Cerebellar nuclear complex (tissue), 1 donor: ENCODE data around the gene PQBP1.

Source experiments
- DNase-seq, 2 experiments: peaks; one replicate each; lab custom pipeline; 2025; lab: John Stamatoyannopoulos, UW

PQBP1 gene

GRCh38 chrX:48901069-48901468 is 3.3 kb downstream of the PQBP1 start:
- DNase-seq: no peak

GRCh38 chrX:48902135-48902534 is 4.4 kb downstream of the PQBP1 start:
- DNase-seq: no peak

DNA sequence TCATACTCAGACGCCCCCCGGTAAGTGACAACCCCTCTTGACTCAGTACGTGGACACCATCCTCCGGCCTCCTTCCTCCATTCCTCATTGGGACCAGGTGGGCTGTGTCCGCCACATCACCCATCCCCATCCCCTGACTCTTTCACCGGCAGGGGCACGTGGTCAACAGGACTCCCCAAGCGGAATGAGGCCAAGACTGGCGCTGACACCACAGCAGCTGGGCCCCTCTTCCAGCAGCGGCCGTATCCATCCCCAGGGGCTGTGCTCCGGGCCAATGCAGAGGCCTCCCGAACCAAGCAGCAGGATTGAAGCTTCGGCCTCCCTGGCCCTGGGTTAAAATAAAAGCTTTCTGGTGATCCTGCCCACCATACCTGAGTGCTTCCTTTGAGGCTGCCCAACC is 5.0 kb downstream of the PQBP1 start:
- no peak for DNase-seq

- no peak for DNase-seq
Observed at GRCh38 chrX:48903290-48903689, 5.6 kb downstream of the PQBP1 start.

DNA sequence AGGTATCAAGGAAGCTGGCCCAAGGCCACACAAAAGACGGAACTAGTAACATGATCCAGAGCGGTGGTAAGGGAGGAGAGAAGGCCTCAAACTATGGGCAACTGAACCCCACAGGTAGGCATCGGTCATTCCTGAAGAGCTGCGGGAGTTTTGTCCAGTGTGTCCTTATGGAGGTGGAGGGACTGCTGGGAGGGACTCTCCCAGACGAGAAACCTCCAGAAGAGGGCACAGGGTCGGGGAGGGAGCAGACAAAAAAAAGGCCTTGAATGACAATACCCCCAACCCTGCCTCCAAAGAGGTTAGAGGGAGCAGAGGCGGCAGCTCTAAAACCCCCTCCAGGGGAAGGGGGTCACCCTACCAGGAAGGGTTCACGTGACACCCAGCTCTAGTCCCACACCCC is 6.5 kb downstream of the PQBP1 start:
- no peak for DNase-seq

DNA sequence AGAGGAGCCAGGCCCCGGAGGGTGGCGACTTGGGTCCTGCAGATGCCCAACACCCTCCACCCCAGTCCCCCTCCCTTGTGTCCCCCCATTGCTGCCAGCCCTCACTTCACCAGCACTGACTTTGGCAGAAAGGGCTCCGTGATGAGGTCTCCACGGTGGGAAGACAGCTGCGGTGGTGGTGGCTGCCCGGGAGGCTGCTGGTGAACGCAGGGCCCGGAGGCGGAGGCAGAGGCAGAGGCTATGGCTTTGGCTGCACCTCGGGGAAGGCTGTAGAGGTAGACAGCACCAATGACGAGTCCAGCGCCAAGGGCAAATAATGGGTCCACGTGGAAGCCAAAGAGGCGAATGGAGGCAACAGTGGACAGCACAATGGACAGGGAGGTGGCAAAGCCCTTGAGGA is 6.9 kb downstream of the PQBP1 start:
- DNase-seq: no peak

GRCh38 chrX:48905090-48905790 is 7.5 kb downstream of the PQBP1 start:
- no peak for DNase-seq

GRCh38 chrX:48908600-48908999 is 10.9 kb downstream of the PQBP1 start:
- no peak for DNase-seq

- no peak for DNase-seq
Observed at GRCh38 chrX:48909703-48910294, 12.1 kb downstream of the PQBP1 start.

DNA sequence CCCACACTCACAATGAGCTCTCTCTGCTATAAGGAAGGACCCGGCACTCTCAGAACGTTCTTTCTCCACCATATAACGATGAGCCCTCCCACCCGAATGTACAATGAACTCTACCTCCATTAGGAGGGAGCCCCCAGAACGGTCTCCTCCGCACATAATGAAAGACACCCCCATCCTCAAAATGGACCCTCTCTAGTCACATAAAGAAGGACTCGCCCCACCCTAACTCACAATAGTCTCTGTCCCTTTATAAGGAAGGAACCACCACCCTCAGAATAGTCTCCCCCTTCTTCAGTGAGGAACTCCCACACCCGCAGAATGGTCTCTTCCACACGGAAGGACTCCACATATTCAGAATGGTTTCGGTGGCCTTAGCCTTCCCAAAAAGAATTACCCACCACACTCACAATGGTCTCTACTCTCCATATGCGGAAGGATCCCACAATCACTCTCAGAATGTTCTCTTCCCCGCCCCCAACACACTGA is 13.2 kb downstream of the PQBP1 start:
- no peak for DNase-seq

DNA sequence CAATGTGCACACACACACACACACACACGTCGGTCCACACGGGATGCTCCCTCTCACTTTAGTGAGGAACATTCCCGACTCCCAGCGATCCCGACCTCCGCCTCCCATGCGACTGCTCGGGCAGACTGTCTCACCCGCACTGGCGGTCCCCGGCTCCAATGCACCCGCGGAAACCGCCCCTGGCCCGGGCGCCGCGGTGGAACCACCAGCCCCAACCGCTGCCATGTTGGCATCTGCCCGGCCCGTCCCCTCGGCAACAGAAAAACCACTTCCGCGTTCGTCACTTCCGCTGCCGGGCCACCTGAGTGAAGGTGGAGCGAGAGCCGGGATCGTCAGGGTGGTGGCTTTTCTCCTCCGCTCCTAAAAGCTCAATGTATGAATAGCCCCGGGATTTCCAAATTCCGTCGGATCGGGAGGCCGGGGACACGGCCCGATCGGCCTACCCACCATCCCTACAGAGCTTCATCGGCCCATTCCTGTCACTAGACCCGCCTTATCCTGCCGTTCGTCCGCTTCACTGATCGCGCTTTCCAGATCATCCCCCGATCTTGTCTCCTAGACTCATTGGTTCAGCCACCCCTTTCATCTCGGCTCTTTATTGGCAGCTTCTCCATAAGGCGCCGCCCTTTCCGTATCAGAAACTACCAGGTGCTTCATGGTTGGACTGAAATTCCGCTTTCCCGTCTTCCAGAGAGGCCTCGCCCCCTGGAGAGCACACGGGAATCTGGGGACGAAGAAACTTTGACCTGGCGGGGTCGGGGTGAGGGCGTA is 13.9 kb downstream of the PQBP1 start, which contains the start of gene SLC35A2:
Gene SLC35A2, minus strand, starts transcription at position 235 of the 771 bp plus-strand sequence. Its CDS starts 10 bp downstream, at position 225.
- DNase-seq: peak in 1 of 2 experiments; percentile 56

- DNase-seq: no peak
Observed at GRCh38 chrX:48913605-48914366, 16.1 kb downstream of the PQBP1 start.

GRCh38 chrX:48914593-48915493 is 17.1 kb downstream of the PQBP1 start:
- DNase-seq: no peak

DNA sequence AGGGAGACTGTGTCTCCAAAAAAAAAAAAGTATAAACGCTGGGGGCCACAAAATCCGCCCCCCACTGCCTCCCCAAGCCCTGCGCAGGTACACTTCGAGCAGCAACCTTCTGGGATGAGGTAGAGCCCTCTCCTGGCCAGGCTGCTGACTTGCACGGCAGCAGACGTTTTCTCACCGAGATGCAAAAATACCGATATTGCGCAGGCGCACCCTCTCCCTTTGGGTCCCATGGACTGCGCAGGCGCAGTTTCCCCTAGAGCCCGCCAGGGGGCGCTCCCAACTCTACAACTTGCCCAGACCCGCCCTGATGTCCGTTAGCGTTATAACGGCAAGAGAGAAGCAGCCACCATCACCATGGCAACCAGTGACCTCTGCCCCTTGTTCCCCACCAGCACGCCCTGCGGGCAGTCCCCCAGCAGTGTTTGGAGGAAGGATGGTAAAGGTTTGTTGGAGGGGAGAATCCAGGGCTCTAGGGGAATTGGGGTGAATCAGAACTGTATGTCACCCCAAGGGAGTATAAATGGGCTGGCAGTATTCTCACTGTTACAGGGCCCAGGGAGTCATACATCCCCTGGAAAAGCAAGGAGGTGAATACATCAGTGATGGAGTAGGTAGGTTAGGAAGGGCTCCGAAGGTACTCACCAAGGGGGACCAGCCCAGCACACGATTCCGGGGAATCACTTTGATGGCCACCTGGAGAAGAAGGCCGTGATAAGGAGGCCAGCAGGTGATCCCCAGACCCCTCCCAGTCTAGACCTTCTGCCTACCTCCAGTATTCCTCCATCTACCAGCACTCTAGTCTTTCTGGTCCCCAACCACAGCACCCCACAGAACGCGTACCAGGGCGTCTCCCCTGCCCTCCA is 19.6 kb downstream of the PQBP1 start:
- DNase-seq: peak; percentile 22 to 59

DNA sequence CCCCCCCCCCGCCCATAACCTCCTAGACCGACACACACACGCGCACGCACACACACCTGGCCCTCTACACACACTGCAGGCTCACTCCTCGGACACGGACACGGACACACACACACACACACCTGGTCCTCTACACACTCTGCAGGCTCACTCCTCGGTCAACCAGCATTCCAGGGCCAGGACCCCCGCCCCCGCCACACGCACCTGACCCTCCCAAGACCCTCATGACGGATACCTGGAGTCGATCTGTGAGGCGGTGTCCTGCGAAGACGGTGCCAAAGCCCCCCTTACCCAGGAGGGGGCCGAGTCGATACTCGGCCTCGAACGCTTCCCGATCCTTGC is 20.5 kb downstream of the PQBP1 start:
- DNase-seq: no peak

DNA sequence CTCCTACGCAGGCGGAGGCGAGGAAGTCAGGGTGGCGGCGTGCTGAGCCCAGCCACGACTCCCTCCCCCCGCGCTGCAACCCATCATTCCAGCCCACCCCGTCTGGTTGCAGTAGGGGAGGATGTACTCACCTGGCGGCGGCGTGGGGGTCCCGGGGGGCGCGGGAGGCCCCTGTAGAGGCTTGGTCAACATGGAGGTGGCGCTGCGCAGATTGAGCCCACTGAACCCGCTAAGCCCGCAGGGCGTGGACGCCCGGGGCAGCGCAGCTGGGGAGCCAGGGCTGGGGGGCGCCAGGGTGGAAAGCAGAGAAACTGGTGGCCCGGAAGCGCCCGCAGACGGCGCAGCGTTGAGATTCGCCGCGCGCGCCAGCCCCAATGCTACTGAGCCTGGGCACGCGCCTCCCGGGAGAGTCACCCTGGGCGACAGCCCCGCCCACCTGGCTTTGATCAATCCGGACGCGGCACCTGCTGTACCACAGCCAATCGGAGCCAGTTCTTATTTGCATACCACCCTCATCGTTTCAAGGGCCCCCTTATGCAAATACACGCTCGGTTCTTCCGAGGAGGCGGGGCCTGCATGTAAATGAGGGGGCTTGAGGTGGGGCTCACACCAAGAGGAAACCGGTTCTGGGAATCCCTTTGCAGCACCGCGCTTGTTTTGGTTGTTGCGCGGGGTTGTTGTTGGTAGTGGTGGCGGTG is 21.1 kb downstream of the PQBP1 start, which contains the start of gene PIM2:
Gene PIM2, minus strand, starts transcription at position 382 of the 698 bp plus-strand sequence. Its CDS starts 190 bp downstream, at position 192.
- DNase-seq: peak; percentile 65 to 87

DNA sequence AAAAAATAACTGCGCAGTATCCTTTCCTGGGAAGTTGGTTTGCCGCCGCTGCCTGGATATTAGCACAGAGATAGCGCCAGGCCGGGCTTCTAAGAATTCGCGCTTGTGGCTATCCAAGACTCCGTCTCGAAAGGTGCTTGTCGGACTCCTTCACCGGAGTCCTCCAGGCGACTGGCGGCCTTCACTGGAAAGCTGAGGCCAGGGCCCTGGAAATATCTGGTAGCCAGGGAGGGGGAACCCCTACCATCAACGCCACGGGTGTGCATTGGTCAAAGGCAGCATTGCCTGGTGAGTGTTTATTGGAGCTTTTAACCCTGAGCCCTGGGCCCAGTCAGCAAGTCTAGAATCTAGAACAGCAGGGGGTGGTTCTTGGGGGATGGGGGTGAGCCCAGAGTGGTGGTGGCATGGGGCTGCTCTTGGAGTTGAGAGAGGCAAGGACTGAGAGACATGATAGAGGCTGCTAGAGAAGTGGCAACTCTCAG is 21.7 kb downstream of the PQBP1 start:
- no peak for DNase-seq

DNA sequence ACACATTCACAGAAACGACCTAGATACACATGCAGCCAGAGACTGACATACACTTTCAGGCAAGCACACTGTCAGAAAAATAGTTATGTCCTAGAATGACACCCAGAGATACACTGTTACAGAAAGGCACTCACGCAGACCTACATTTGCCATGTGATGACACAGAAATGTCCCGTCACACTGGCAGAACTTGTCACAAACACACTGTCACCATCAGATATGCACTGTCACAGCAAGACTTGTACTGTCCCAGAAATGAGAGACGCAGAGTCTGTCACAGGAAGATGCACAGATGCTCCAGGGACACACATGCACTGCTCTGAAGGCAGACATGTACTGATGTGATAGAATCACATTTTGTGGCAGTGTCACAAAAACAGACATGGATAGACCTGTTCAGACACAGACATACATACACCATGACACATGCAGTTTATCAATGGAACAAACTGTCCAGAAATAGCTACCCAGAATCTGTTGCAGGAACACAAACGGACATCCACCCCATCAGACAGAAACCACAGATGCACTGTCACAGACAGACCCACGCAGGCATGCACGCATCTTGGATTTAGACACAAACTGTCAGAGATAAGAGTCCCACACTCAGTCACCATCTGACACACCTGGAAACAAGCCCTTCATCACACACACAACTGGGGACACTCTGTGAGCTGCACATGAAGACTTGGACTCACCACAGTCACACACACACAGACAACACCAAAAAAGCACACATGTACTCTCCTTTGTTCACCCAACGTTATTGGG is 22.4 kb downstream of the PQBP1 start:
- no peak for DNase-seq
